B cell (primary cell): ENCODE measurements around the gene SIAH3. TPM values are rescaled to one million over a fixed set of nuclear protein-coding genes. Genes with fewer than 3 reads are reported as not detected.

Experiments used
- ATAC-seq: fragments of 200-7000 bp; cut with Tn5 transposase; one replicate; pipeline ENCODE4 v1.10.0; 2021; ENCODE audit warnings: low read depth, mild to moderate bottlenecking, moderate number of reproducible peaks, moderate library complexity
- CTCF ChIA-PET: fragments of 350-600 bp; sonication (Branson Sonifier 250); formaldehyde crosslinking; loops from one replicate; lab custom pipeline; 2021; ENCODE audit warnings: antibody characterized with exemption, inconsistent platforms; lab: Charles Lee
- POLR2A ChIA-PET: fragments of 350-600 bp; sonication (Branson Sonifier 250); formaldehyde crosslinking; loops from one replicate; lab custom pipeline; 2021; ENCODE audit warnings: antibody characterized with exemption; lab: Charles Lee
- DNase-seq: peaks from one replicate; pipeline ENCODE4 v3.0.0; 2013
- H2AFZ ChIP-seq: 2 replicates; pipeline ENCODE4 v1.6.1; 2012; ENCODE audit warnings: mild to moderate bottlenecking, low read depth, low read length; ENCODE audit not compliant: insufficient read depth, poor library complexity, severe bottlenecking
- H3K27ac ChIP-seq, 2 donors: 1 replicate in 1 of 2; 2 replicates in 1 of 2; pipeline ENCODE4 v1.5.1; 2012 to 2013; ENCODE audit warnings: low read length in 2 of 2, mild to moderate bottlenecking in 2 of 2, moderate library complexity in 1 of 2
- H3K27me3 ChIP-seq, 4 experiments: fragments of 200-600 bp in 1 of 4; sonication (generic) in 1 of 4; replicated peaks in 1 of 4; 1 replicate in 2 of 4; 2 replicates in 2 of 4; pipeline versions ENCODE4 v1.6.1 to v1.7.0; 2013 to 2016; ENCODE audit warnings: low read length in 3 of 4, mild to moderate bottlenecking in 2 of 4, mixed read lengths in 1 of 4, moderate library complexity in 1 of 4; ENCODE audit not compliant: insufficient read depth in 4 of 4, control insufficient read depth in 3 of 4; ENCODE audit errors: control extremely low read depth in 1 of 4
- H3K36me3 ChIP-seq, 2 experiments: replicated peaks in 1 of 2; 1 replicate in 1 of 2; 2 replicates in 1 of 2; pipeline versions ENCODE4 v1.6.1 to v1.7.1; 2013; ENCODE audit warnings: low read length in 1 of 2; ENCODE audit not compliant: insufficient read depth in 2 of 2, control insufficient read depth in 1 of 2; ENCODE audit errors: control extremely low read depth in 1 of 2, extremely low read depth in 1 of 2
- H3K4me1 ChIP-seq, 2 donors: fragments of 200-600 bp in 1 of 2; sonication (generic) in 1 of 2; 1 replicate in 1 of 2; 2 replicates in 1 of 2; pipeline versions ENCODE4 v1.5.1 to v1.6.1; 2013 to 2017; ENCODE audit warnings: low read length in 2 of 2; ENCODE audit not compliant: control insufficient read depth in 2 of 2, insufficient read depth in 2 of 2
- H3K4me2 ChIP-seq: replicated peaks from 2 replicates; pipeline ENCODE3; 2012; ENCODE audit warnings: mild to moderate bottlenecking, low read depth, low read length; ENCODE audit not compliant: poor library complexity, severe bottlenecking
- H3K4me3 ChIP-seq, 5 experiments: fragments of 200-600 bp in 1 of 5; sonication (generic) in 1 of 5; 1 replicate in 3 of 5; 2 replicates in 2 of 5; pipeline versions ENCODE4 v1.5.1 to v1.7.0; 2011 to 2016; ENCODE audit warnings: low read length in 4 of 5, mild to moderate bottlenecking in 4 of 5, low read depth in 2 of 5, control low read depth in 1 of 5, moderate library complexity in 1 of 5; ENCODE audit not compliant: insufficient read depth in 1 of 5; ENCODE audit errors: control extremely low read depth in 1 of 5, extremely low read depth in 1 of 5
- H3K79me2 ChIP-seq: fragments of 200-600 bp; sonication (generic); one replicate; pipeline ENCODE4 v1.6.0; 2016; ENCODE audit warnings: low read length; ENCODE audit not compliant: control insufficient read depth, insufficient read depth
- H3K9ac ChIP-seq: fragments of 200-600 bp; sonication (generic); 2 replicates; pipeline ENCODE4 v1.6.1; 2017; ENCODE audit warnings: mild to moderate bottlenecking, low read length, moderate library complexity
- H3K9me3 ChIP-seq, 3 donors: one replicate each; pipeline versions ENCODE4 v1.6.1 to v1.7.1; 2013; ENCODE audit warnings: low read length in 2 of 3; ENCODE audit not compliant: control insufficient read depth in 2 of 3, insufficient read depth in 1 of 3; ENCODE audit errors: control extremely low read depth in 1 of 3
- H4K20me1 ChIP-seq: 2 replicates; pipeline ENCODE4 v1.6.0; 2012; ENCODE audit warnings: mild to moderate bottlenecking, low read length; ENCODE audit not compliant: insufficient read depth, control insufficient read depth, poor library complexity, severe bottlenecking
- H3K27ac Mint-ChIP-seq: one replicate; pipeline ENCODE4 v1.8.0; 2021; ENCODE audit warnings: mixed read lengths
- H3K27me3 Mint-ChIP-seq: one replicate; pipeline ENCODE4 v1.8.0; 2021; ENCODE audit warnings: mixed read lengths
- H3K4me1 Mint-ChIP-seq: one replicate; pipeline ENCODE4 v1.8.0; 2021; ENCODE audit warnings: mixed read lengths
- H3K4me3 Mint-ChIP-seq: one replicate; pipeline ENCODE4 v1.8.0; 2021; ENCODE audit warnings: mixed read lengths
- H3K9me3 Mint-ChIP-seq: one replicate; pipeline ENCODE4 v1.8.0; 2022; ENCODE audit warnings: mixed read lengths; ENCODE audit not compliant: insufficient read depth
- CTCF ChIP-seq: fragments of 200-600 bp; IDR thresholded peaks from one replicate; pipeline ENCODE4 v1.8.0; 2022; ENCODE audit warnings: antibody characterized with exemption, mild to moderate bottlenecking
- EZH2 ChIP-seq: IDR thresholded peaks from 2 replicates; pipeline ENCODE4 v1.6.1; 2012; ENCODE audit warnings: borderline replicate concordance, low read depth, mild to moderate bottlenecking, moderate library complexity, low read length; ENCODE audit not compliant: insufficient read depth, poor library complexity, severe bottlenecking
- WGBS: methylation state at CpG from one replicate; pipeline ENCODE4 v1.1.5; 2013; ENCODE audit warnings: missing lambda C conversion rate; ENCODE audit not compliant: insufficient coverage; 5-methylcytosine and 5-hydroxymethylcytosine counted together
- intact Hi-C: fragments of 100-400 bp; cut with micrococcal nuclease; formaldehyde crosslinking; loops from one replicate; pipeline ENCODE4 v1.10.0; 2022
- polyA plus RNA-seq: library from polyadenylated mRNA; depleted of rRNA; stranded (reverse); fragments of >200 nt; gene quantifications from 2 replicates; pipeline ENCODE4 v1.2.3, GENCODE V29; 2012
- total RNA-seq, 2 donors: library from RNA; stranded (reverse); fragments of 120-200 nt in 1 of 2; gene quantifications; 1 replicate in 1 of 2; 2 replicates in 1 of 2; pipeline versions ENCODE4 v1.2.3 to v1.2.4, GENCODE V29; 2013 to 2022

The SIAH3 gene
- total and polyA plus RNA-seq, 2 donors (not counting 1 experiment from before 2014, with no cell fraction given): not detected

- Histone ChIP-seq H3K79me2 (no peaks in the 10 kb centered on the region), H3K9me3 (no peaks in the 10 kb centered on the region), H3K4me3 (no peak overlapping the region), H3K9ac (no peak overlapping the region), H3K36me3 (no peaks in the 10 kb centered on the region), H3K27ac (no peak overlapping the region), H4K20me1 (no peaks in the 10 kb centered on the region), H2AFZ (no peak overlapping the region), H3K4me2 (no peak overlapping the region), H3K4me1 (no peaks in the 10 kb centered on the region), H3K27me3 (no peaks in the 10 kb centered on the region)
- ATAC-seq (no peak), DNase-seq (no peak)
- TF ChIP-seq CTCF (no peak), EZH2 (no peak)
- Mint-ChIP-seq H3K4me1 (no peaks in the 10 kb centered on the region), H3K27me3 (peaks cover 9% of the 10 kb centered on the region), H3K9me3 (no peaks in the 10 kb centered on the region), H3K27ac (no peak overlapping the region), H3K4me3 (no peak overlapping the region)
- intact Hi-C loops: no loop called here
- CTCF ChIA-PET: no interaction called here
- no CpG with 5 or more reads among the region's 2 CpGs for WGBS
- POLR2A ChIA-PET: no interaction called here
These were observed 63.5 kb downstream of the SIAH3 start for GRCh38 chr13:45788011-45788410.

- H3K4me2 ChIP-seq: no peak overlapping the region
- no peak overlapping the region for H2AFZ ChIP-seq
- ChIA-PET POLR2A (no interaction called here), CTCF (interaction anchor here (0.6 kb wide), 1 partner anchor 223 kb away, joined by 3 read pairs; no protein-coding TSS in a partner anchor)
- H3K9ac ChIP-seq: no peak overlapping the region
- H3K36me3 ChIP-seq: no peaks in the 10 kb centered on the region
- H3K9me3 Mint-ChIP-seq: no peaks in the 10 kb centered on the region
- no peak for TF ChIP-seq CTCF
- no peak for TF ChIP-seq EZH2
- 96% methylated on average over 2 of the region's 2 CpGs for WGBS
- H4K20me1 ChIP-seq: no peaks in the 10 kb centered on the region
- no peak for DNase-seq
- H3K27ac Mint-ChIP-seq: no peak overlapping the region
- H3K9me3 ChIP-seq: no peaks in the 10 kb centered on the region
- no peak overlapping the region for H3K27ac ChIP-seq
- no peak for ATAC-seq
- no peaks in the 10 kb centered on the region for H3K4me1 Mint-ChIP-seq
- peaks cover 9% of the 10 kb centered on the region for H3K27me3 Mint-ChIP-seq
- intact Hi-C loops: no loop called here
- H3K4me3 ChIP-seq: no peak overlapping the region
- no peaks in the 10 kb centered on the region for H3K27me3 ChIP-seq
- H3K4me3 Mint-ChIP-seq: no peak overlapping the region
- no peaks in the 10 kb centered on the region for H3K79me2 ChIP-seq
- no peaks in the 10 kb centered on the region for H3K4me1 ChIP-seq
These were observed 64.2 kb downstream of the SIAH3 start for GRCh38 chr13:45787346-45787745.
